DOHH2 (cell line): ENCODE measurements around the gene ARL8A.
"Not testable (repeated sequence)": the region's sequence is repeated elsewhere in the genome, so short reads cannot be mapped to it uniquely, and the experiment has no call there.

ENCODE experiments used
- H3F3A ChIP-seq: fragments of 200-600 bp; sonication (generic), shearing (Covaris generic); 2 replicates; pipeline ENCODE4 v1.6.0; 2016; ENCODE audit warnings: antibody characterized with exemption, mild to moderate bottlenecking; ENCODE audit not compliant: control insufficient read depth, insufficient read depth
- H3K27ac ChIP-seq: fragments of 200-600 bp; sonication (generic); 2 replicates; pipeline ENCODE4 v1.5.1; 2014; ENCODE audit warnings: low read depth, mild to moderate bottlenecking, low read length, moderate library complexity
- H3K27me3 ChIP-seq: fragments of 200-600 bp; sonication (generic); 2 replicates; pipeline ENCODE4 v1.6.1; 2014; ENCODE audit warnings: mild to moderate bottlenecking, low read length, mixed read lengths; ENCODE audit not compliant: control insufficient read depth
- H3K36me3 ChIP-seq: fragments of 200-600 bp; sonication (generic); 2 replicates; pipeline ENCODE4 v1.6.1; 2014; ENCODE audit warnings: mild to moderate bottlenecking, low read length, moderate library complexity, mixed read lengths; ENCODE audit not compliant: control insufficient read depth
- H3K4me1 ChIP-seq: fragments of 200-600 bp; sonication (generic); 2 replicates; pipeline ENCODE4 v1.6.1; 2014; ENCODE audit warnings: mild to moderate bottlenecking, low read length, mixed read lengths; ENCODE audit not compliant: control insufficient read depth
- H3K4me2 ChIP-seq: fragments of 200-600 bp; sonication (generic); 2 replicates; pipeline ENCODE4 v1.6.0; 2014; ENCODE audit warnings: mild to moderate bottlenecking, low read length, moderate library complexity
- H3K4me3 ChIP-seq: fragments of 200-600 bp; sonication (generic); 2 replicates; pipeline ENCODE4 v1.5.1; 2014; ENCODE audit warnings: mild to moderate bottlenecking, low read length, mixed read lengths
- H3K79me2 ChIP-seq: fragments of 200-600 bp; sonication (generic); 2 replicates; pipeline ENCODE4 v1.6.1; 2014; ENCODE audit warnings: mild to moderate bottlenecking, low read length, mixed read lengths; ENCODE audit not compliant: control insufficient read depth
- H3K9me2 ChIP-seq: fragments of 200-600 bp; sonication (generic); replicated peaks from 2 replicates; pipeline ENCODE4 v1.6.1; 2014; ENCODE audit warnings: mild to moderate bottlenecking, low read length, mixed read lengths; ENCODE audit not compliant: control insufficient read depth
- H3K9me3 ChIP-seq: fragments of 200-600 bp; sonication (generic); 2 replicates; pipeline ENCODE4 v1.6.1; 2014; ENCODE audit warnings: antibody characterized with exemption, low read length, mixed read lengths; ENCODE audit not compliant: control insufficient read depth, insufficient read depth
- H4K20me1 ChIP-seq: fragments of 200-600 bp; sonication (generic); 2 replicates; pipeline ENCODE4 v1.6.0; 2014; ENCODE audit warnings: low read depth, mild to moderate bottlenecking, antibody characterized with exemption, low read length, moderate library complexity; ENCODE audit not compliant: control insufficient read depth, insufficient read depth
- EZH2phosphoT487 ChIP-seq: fragments of 200-600 bp; sonication (generic); IDR thresholded peaks from 2 replicates; pipeline ENCODE4 v1.6.1; 2017; ENCODE audit warnings: borderline replicate concordance, mild to moderate bottlenecking, antibody characterized with exemption, low read length, moderate library complexity, mixed read lengths
- TF ChIP-seq, protein P1 (sequence below): fragments of 200-600 bp; sonication (generic); IDR thresholded peaks from one replicate; pipeline ENCODE4 v1.5.1; 2014; ENCODE audit warnings: antibody characterized with exemption, mild to moderate bottlenecking, low read depth, low read length; ENCODE audit not compliant: poor library complexity, severe bottlenecking

The ARL8A gene

GRCh38 chr1:202146279-202146678 is 1.7 kb upstream of the ARL8A start:
- Histone ChIP-seq H3K9me2 (no peaks in the 10 kb centered on the region), H3K27me3 (no peaks in the 10 kb centered on the region), H3K9me3 (no peaks in the 10 kb centered on the region), H4K20me1 (peaks cover 12% of the 10 kb centered on the region), H3K4me3 (no peak overlapping the region), H3K36me3 (peaks cover 53% of the 10 kb centered on the region), H3K4me1 (peaks cover 21% of the 10 kb centered on the region), H3K4me2 (no peak overlapping the region), H3F3A (peaks cover 19% of the 10 kb centered on the region), H3K79me2 (peaks cover 36% of the 10 kb centered on the region), H3K27ac (no peak overlapping the region)
- TF ChIP-seq EZH2phosphoT487 = no peak
- TF ChIP-seq, protein P1, sequence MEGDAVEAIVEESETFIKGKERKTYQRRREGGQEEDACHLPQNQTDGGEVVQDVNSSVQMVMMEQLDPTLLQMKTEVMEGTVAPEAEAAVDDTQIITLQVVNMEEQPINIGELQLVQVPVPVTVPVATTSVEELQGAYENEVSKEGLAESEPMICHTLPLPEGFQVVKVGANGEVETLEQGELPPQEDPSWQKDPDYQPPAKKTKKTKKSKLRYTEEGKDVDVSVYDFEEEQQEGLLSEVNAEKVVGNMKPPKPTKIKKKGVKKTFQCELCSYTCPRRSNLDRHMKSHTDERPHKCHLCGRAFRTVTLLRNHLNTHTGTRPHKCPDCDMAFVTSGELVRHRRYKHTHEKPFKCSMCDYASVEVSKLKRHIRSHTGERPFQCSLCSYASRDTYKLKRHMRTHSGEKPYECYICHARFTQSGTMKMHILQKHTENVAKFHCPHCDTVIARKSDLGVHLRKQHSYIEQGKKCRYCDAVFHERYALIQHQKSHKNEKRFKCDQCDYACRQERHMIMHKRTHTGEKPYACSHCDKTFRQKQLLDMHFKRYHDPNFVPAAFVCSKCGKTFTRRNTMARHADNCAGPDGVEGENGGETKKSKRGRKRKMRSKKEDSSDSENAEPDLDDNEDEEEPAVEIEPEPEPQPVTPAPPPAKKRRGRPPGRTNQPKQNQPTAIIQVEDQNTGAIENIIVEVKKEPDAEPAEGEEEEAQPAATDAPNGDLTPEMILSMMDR = no peak

DNA sequence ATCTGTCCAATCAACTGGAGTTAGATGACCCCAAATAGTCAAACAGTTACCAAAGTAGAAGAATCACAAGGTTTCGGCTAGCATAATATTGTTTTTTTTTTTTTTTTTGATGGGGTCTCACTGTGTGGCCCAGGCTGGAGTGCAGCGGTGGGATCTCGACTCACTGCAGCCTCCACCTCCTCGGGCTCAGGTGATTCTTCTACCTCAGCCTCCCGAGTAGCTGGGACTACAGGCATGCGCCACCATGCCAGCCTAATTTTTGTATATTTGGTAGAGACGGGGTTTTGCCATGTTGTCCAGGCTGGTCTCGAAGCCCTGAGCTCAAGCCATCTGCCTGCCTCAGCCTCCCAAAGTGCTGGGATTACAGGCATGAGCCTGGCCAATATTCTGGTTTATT is 1.2 kb upstream of the ARL8A start:
- not testable (repeated sequence) for H3K4me3 ChIP-seq, H3K9me3 ChIP-seq, H3K27ac ChIP-seq, H3K9me2 ChIP-seq, H3K27me3 ChIP-seq
- H3K79me2 ChIP-seq = peaks cover 41% of the 10 kb centered on the region
- H3K4me1 ChIP-seq = peaks cover 21% of the 10 kb centered on the region
- H4K20me1 ChIP-seq = peaks cover 12% of the 10 kb centered on the region
- peak overlapping the region; percentile 92 for H3K4me2 ChIP-seq
- peaks cover 19% of the 10 kb centered on the region for H3F3A ChIP-seq
- peaks cover 51% of the 10 kb centered on the region for H3K36me3 ChIP-seq

- no peak for TF ChIP-seq EZH2phosphoT487
- TF ChIP-seq, protein P1 = no peak
- Histone ChIP-seq H3K9me2 (no peaks in the 10 kb centered on the region), H3K36me3 (peaks cover 49% of the 10 kb centered on the region), H3F3A (peaks cover 19% of the 10 kb centered on the region), H3K79me2 (peaks cover 47% of the 10 kb centered on the region), H3K4me2 (peak overlapping the region; percentile 92), H3K4me1 (peaks cover 21% of the 10 kb centered on the region), H4K20me1 (peaks cover 12% of the 10 kb centered on the region), H3K27ac (peak overlapping the region; percentile 24; the same call in 1 of the 2 replicates), H3K27me3 (no peaks in the 10 kb centered on the region), H3K4me3 (peak overlapping the region; percentile 97), H3K9me3 (no peaks in the 10 kb centered on the region)
Observed at GRCh38 chr1:202145068-202145743, 669 bp upstream of the ARL8A start.

- Histone ChIP-seq H3K36me3 (peaks cover 39% of the 10 kb centered on the region), H4K20me1 (peaks cover 12% of the 10 kb centered on the region), H3K27ac (peak overlapping the region; percentile 73), H3K9me2 (no peaks in the 10 kb centered on the region), H3F3A (peaks cover 15% of the 10 kb centered on the region), H3K27me3 (no peaks in the 10 kb centered on the region), H3K9me3 (no peaks in the 10 kb centered on the region), H3K4me1 (peaks cover 21% of the 10 kb centered on the region), H3K79me2 (peaks cover 56% of the 10 kb centered on the region), H3K4me2 (peak overlapping the region; percentile 92), H3K4me3 (peak overlapping the region; percentile 97)
- TF ChIP-seq, protein P1 = no peak
- TF ChIP-seq EZH2phosphoT487 = no peak
Observed at GRCh38 chr1:202143768-202144401, 652 bp downstream of the ARL8A start.
